CD14-positive monocyte (primary cell): ENCODE results near the gene RARRES2. TPM values are rescaled to one million over a fixed set of nuclear protein-coding genes. Genes with fewer than 3 reads are reported as not detected.
"Not testable (repeated sequence)": the region's sequence is repeated elsewhere in the genome, so short reads cannot be mapped to it uniquely, and the experiment has no call there.

Experiments used
- DNase-seq, 3 donors: peaks; one replicate each; pipeline ENCODE4 v3.0.0-alpha.2; 2011 to 2022
- H2AFZ ChIP-seq: 2 replicates; pipeline ENCODE4 v1.6.0; 2012; ENCODE audit warnings: mild to moderate bottlenecking, low read depth, low read length, inconsistent platforms; ENCODE audit not compliant: insufficient read depth, poor library complexity, severe bottlenecking
- H3K27ac ChIP-seq, 2 donors: 1 replicate in 1 of 2; 2 replicates in 1 of 2; pipeline ENCODE4 v1.5.1; 2012 to 2013; ENCODE audit warnings: low read length in 2 of 2, control low read depth in 1 of 2, inconsistent platforms in 1 of 2, low read depth in 1 of 2, mild to moderate bottlenecking in 1 of 2
- H3K27me3 ChIP-seq, 2 donors: one replicate each; pipeline versions ENCODE4 v1.6.0 to v1.6.1; 2011 to 2013; ENCODE audit warnings: low read length in 2 of 2; ENCODE audit not compliant: control insufficient read depth in 2 of 2, insufficient read depth in 2 of 2
- H3K36me3 ChIP-seq, 2 donors: replicated peaks in 1 of 2; 1 replicate in 1 of 2; 2 replicates in 1 of 2; pipeline versions ENCODE4 v1.5.1 to v1.6.1; 2012 to 2013; ENCODE audit warnings: low read length in 2 of 2, control low read depth in 1 of 2, inconsistent platforms in 1 of 2, mild to moderate bottlenecking in 1 of 2; ENCODE audit not compliant: insufficient read depth in 2 of 2, control insufficient read depth in 1 of 2
- H3K4me1 ChIP-seq, 2 donors: 1 replicate in 1 of 2; 2 replicates in 1 of 2; pipeline versions ENCODE4 v1.5.1 to v1.6.1; 2012 to 2013; ENCODE audit warnings: low read length in 2 of 2, control low read depth in 1 of 2, inconsistent platforms in 1 of 2, mild to moderate bottlenecking in 1 of 2, moderate library complexity in 1 of 2; ENCODE audit not compliant: insufficient read depth in 2 of 2, control insufficient read depth in 1 of 2
- H3K4me2 ChIP-seq: replicated peaks from 2 replicates; pipeline ENCODE3; 2012; ENCODE audit warnings: low read length, moderate library complexity, mild to moderate bottlenecking; ENCODE audit not compliant: poor library complexity, severe bottlenecking; ENCODE audit errors: extremely low read depth
- H3K4me3 ChIP-seq, 3 experiments: fragments of 200-600 bp in 1 of 3; sonication (generic) in 1 of 3; replicated peaks in 1 of 3; 1 replicate in 2 of 3; 2 replicates in 1 of 3; pipeline ENCODE4 v1.5.1; 2011 to 2013; ENCODE audit warnings: low read length in 3 of 3, mild to moderate bottlenecking in 3 of 3, control low read depth in 2 of 3, low read depth in 2 of 3, inconsistent platforms in 1 of 3, moderate library complexity in 1 of 3
- H3K79me2 ChIP-seq: 2 replicates; pipeline ENCODE4 v1.6.0; 2012; ENCODE audit warnings: mild to moderate bottlenecking, control low read depth, inconsistent platforms, low read length, moderate library complexity; ENCODE audit not compliant: insufficient read depth
- H3K9ac ChIP-seq: 2 replicates; pipeline ENCODE4 v1.6.0; 2017; ENCODE audit warnings: low read length, mild to moderate bottlenecking; ENCODE audit not compliant: insufficient read depth, poor library complexity, severe bottlenecking
- H3K9me3 ChIP-seq, 2 donors: replicated peaks in 1 of 2; 1 replicate in 1 of 2; 2 replicates in 1 of 2; pipeline versions ENCODE4 v1.5.1 to v1.6.1; 2012 to 2013; ENCODE audit warnings: low read length in 2 of 2, control low read depth in 1 of 2; ENCODE audit not compliant: control insufficient read depth in 1 of 2, insufficient read depth in 1 of 2
- H4K20me1 ChIP-seq: 2 replicates; pipeline ENCODE4 v1.6.0; 2012; ENCODE audit warnings: mild to moderate bottlenecking, low read length, control low read depth, moderate library complexity; ENCODE audit not compliant: insufficient read depth
- H3K27ac Mint-ChIP-seq, 7 donors: one replicate each; pipeline ENCODE4 v1.8.0; 2020; ENCODE audit warnings: mild to moderate bottlenecking in 7 of 7, mixed read lengths in 7 of 7, moderate library complexity in 6 of 7, inconsistent platforms in 2 of 7
- H3K27me3 Mint-ChIP-seq, 3 donors: one replicate each; pipeline ENCODE4 v1.8.0; 2021 to 2022; ENCODE audit warnings: low read depth in 3 of 3, mild to moderate bottlenecking in 3 of 3, mixed read lengths in 3 of 3, moderate library complexity in 3 of 3, inconsistent platforms in 1 of 3
- H3K36me3 Mint-ChIP-seq, 2 donors: one replicate each; pipeline ENCODE4 v1.8.0; 2020; ENCODE audit warnings: mixed read lengths in 2 of 2, inconsistent platforms in 1 of 2, mild to moderate bottlenecking in 1 of 2
- H3K4me1 Mint-ChIP-seq: one replicate; pipeline ENCODE4 v1.8.0; 2020; ENCODE audit warnings: mild to moderate bottlenecking, mixed read lengths
- H3K4me3 Mint-ChIP-seq, 2 donors: one replicate each; pipeline ENCODE4 v1.8.0; 2020; ENCODE audit warnings: mild to moderate bottlenecking in 2 of 2, mixed read lengths in 2 of 2, moderate library complexity in 1 of 2
- H3K9me3 Mint-ChIP-seq, 7 donors: one replicate each; pipeline ENCODE4 v1.8.0; 2020 to 2022; ENCODE audit warnings: mixed read lengths in 7 of 7, mild to moderate bottlenecking in 6 of 7, moderate library complexity in 6 of 7, inconsistent platforms in 2 of 7
- WGBS: methylation state at CpG from one replicate; pipeline ENCODE4 v1.1.5; 2013; ENCODE audit warnings: missing lambda C conversion rate; ENCODE audit not compliant: insufficient coverage; 5-methylcytosine and 5-hydroxymethylcytosine counted together
- intact Hi-C, 2 donors: fragments of 100-400 bp; cut with micrococcal nuclease; formaldehyde crosslinking; loops; one replicate each; pipeline versions ENCODE4 v1.15.0 to v1.15.1; 2023
- polyA plus RNA-seq, 3 donors: library from polyadenylated mRNA; depleted of rRNA in 1 of 3; unstranded in 2 of 3; stranded (reverse) in 1 of 3; fragments of 300-500 nt in 2 of 3; fragments of >200 nt in 1 of 3; fragmentation: Illumina TruSeq in 2 of 3; gene quantifications; 1 replicate in 2 of 3; 2 replicates in 1 of 3; pipeline ENCODE4 v1.2.3, GENCODE V29; 2012 to 2021

The RARRES2 gene
- polyA plus RNA-seq, 3 donors: not detected

GRCh38 chr7:150295614-150296013 lies 45.8 kb downstream of the RARRES2 start:
- not testable (repeated sequence) for H3K4me1 ChIP-seq, H3K27ac ChIP-seq
- WGBS: no CpG with 5 or more reads among the region's 8 CpGs

DNA sequence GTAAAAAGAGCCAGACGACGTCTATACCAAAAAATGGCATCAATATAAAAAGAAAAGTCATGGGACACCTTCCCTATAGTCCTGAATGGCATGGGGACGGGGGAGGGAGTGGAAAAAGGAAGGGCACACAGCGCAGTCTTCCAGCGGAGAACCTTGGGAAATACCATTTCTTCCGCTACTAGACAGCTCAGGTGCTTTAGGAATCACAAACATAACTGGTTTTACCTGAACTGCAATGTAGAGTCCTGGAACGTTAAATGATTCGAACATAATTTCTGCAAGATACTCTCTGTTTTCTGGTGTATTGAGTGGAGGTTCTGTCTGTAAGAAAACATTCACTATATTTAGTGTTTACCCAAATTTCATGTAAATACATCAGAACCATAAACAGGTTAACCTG lies 46.4 kb downstream of the RARRES2 start:
- H3K79me2 ChIP-seq, H3K4me3 ChIP-seq, H3K9me3 Mint-ChIP-seq, H3K4me1 ChIP-seq, H3K9ac ChIP-seq, H3K36me3 Mint-ChIP-seq, H3K9me3 ChIP-seq, H3K4me1 Mint-ChIP-seq, H2AFZ ChIP-seq, H3K27me3 Mint-ChIP-seq, H3K36me3 ChIP-seq, H4K20me1 ChIP-seq, H3K27ac ChIP-seq, H3K4me2 ChIP-seq, H3K27ac Mint-ChIP-seq, DNase-seq, intact Hi-C loops, H3K27me3 ChIP-seq, H3K4me3 Mint-ChIP-seq: not testable (repeated sequence)
- no CpG with 5 or more reads among the region's 8 CpGs for WGBS

More at GRCh38 chr7:150295614-150296013, 45.8 kb downstream of the RARRES2 start:
- H3K27me3 Mint-ChIP-seq, H4K20me1 ChIP-seq, H3K4me2 ChIP-seq, H3K9me3 Mint-ChIP-seq, intact Hi-C loops, H3K4me1 Mint-ChIP-seq, H3K9ac ChIP-seq, H3K4me3 ChIP-seq, H3K36me3 Mint-ChIP-seq, H3K36me3 ChIP-seq, H2AFZ ChIP-seq, H3K27ac Mint-ChIP-seq, H3K27me3 ChIP-seq, DNase-seq, H3K9me3 ChIP-seq, H3K4me3 Mint-ChIP-seq, H3K79me2 ChIP-seq: not testable (repeated sequence)

DNA sequence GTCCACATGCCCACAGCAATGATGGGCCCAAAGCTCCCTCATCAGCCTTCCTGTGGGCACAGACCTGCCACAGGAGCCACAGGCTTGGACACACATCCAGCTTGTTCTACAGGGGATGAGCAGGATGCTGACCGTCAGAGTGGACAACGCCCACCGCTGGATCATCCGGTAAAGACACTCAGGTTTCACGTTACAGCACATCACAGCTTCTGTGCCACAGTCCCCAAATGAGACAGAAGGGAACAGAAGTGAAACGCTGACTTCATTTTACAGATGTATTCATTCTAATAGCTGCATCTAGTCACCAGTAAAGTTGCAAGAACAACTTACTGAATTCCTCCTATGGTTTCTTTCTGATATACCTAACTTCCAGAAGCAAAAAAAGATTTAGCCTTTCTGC lies 51.1 kb downstream of the RARRES2 start:
- H3K36me3 Mint-ChIP-seq, H3K27me3 Mint-ChIP-seq, H3K9me3 ChIP-seq, H3K4me2 ChIP-seq, H3K36me3 ChIP-seq, H3K4me3 Mint-ChIP-seq, H3K4me1 ChIP-seq, H3K9ac ChIP-seq, H3K4me1 Mint-ChIP-seq, H3K9me3 Mint-ChIP-seq, H2AFZ ChIP-seq, H3K27ac ChIP-seq, H3K4me3 ChIP-seq, H3K27me3 ChIP-seq, intact Hi-C loops, H3K79me2 ChIP-seq, H3K27ac Mint-ChIP-seq, H4K20me1 ChIP-seq, DNase-seq: not testable (repeated sequence)
- whole genome bisulfite sequencing: no CpG with 5 or more reads among the region's 6 CpGs

DNA sequence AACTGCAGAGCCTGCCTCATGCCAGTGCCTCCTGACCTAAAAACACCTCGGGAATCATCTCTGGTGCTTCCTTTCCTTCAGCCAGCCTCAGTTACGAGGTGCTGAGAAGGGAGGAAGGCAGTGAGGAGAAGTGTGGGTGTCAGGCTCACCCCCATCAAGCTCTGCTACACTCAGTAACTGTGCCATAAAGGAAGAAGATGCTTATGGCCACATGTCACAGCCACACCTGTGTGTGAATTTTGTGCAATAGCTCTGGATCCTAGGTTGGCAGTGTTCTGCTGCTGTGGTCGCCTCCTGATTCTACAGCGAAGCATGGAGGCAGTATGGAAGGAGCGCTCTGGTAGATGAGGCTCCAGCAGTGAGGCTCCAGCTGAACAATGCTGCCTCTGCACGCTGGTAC lies 52.6 kb downstream of the RARRES2 start:
- DNase-seq, H3K4me2 ChIP-seq, H3K9ac ChIP-seq, H3K4me1 ChIP-seq, H3K79me2 ChIP-seq, H3K4me3 ChIP-seq, H3K36me3 ChIP-seq, H3K27ac Mint-ChIP-seq, H4K20me1 ChIP-seq, H2AFZ ChIP-seq, H3K27ac ChIP-seq, intact Hi-C loops, H3K9me3 ChIP-seq, H3K4me3 Mint-ChIP-seq, H3K4me1 Mint-ChIP-seq, H3K9me3 Mint-ChIP-seq, H3K36me3 Mint-ChIP-seq, H3K27me3 Mint-ChIP-seq, H3K27me3 ChIP-seq: not testable (repeated sequence)
- 100% methylated on average over 3 of the region's 6 CpGs for WGBS
